IPS DF 4.7 (cell line): ENCODE results near the gene LRP1B.

Source experiments
- DNase-seq: peaks from one replicate; pipeline ENCODE4 v3.0.0-alpha.2; 2013; ENCODE audit warnings: low spot score; ENCODE audit errors: extremely low read depth

The LRP1B gene

DNA sequence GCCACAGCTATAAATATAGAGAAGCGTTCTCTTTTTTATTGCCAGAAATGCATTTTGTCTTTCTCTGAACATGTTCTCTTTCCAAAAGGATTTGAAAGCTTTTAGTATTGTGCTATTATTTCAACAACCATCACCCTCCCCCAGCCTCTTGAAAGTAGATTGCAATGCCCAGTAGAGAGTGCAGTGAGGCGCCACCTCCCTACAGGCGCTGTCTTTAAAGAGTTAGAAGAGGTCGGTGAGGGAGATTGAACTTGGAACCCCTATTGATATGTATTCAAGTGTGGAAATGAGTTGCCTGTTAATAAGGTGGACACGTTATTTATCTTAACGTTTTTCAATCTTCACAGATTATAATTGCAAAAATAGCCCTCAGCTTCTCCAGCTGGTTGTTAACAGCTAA, 360.3 kb downstream of the LRP1B start:
- no peak for DNase-seq

DNA sequence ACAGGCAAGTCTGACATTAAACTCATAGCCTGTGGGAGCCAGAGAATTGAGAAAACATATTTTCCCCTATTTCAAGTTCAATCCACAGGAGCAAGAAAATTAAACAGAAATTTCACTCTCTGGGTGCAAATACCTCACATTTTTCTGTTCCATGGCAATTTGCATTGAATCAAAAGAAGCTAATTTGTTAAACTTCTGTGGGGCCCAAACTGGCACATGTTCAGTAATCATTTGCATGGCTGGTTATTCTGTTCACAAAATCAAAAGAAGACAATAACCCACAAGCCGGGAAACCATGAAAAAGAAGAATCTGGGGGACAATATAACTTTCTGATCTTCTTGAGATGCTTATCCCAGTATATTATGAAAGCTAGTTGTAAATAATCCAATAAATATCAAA, 363.1 kb downstream of the LRP1B start:
- no peak for DNase-seq

DNA sequence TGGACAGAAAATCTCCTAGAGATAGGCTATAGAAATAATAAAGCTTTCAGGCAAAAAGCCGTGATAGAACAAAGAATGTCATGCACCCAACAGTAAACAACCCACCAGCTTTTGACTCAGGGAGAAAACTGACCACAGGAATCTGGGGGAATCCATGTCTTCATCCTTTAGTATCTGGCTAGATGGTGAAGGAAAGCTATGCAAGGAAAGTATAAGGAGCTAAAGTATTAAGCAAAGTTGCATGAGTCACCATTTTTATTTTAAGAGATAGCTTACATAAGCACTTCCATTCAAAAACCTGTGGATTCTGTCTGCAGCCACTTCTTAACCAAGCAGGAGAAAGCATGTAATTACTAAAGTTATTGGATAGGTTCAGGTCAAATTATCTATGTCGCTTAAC, 363.8 kb downstream of the LRP1B start:
- no peak for DNase-seq

DNA sequence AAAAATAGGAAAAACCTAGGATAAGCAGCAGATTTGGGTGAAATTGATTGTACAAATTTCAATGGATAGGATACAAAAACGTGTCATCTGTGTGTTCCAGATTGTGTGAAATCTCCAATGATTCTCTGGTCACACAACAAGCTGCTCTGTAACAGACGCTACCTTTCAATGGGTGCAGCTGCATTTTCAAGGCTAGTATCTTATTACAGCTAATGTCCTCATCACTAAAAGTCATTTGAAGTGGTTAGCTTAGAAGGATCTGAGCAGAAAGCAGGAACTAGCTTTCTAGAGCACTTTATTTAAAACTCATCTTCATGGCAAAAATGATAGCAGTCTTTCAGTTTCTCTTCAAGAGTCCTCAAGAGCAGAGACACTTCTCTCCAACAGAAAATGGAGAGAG, 364.6 kb downstream of the LRP1B start:
- no peak for DNase-seq

DNA sequence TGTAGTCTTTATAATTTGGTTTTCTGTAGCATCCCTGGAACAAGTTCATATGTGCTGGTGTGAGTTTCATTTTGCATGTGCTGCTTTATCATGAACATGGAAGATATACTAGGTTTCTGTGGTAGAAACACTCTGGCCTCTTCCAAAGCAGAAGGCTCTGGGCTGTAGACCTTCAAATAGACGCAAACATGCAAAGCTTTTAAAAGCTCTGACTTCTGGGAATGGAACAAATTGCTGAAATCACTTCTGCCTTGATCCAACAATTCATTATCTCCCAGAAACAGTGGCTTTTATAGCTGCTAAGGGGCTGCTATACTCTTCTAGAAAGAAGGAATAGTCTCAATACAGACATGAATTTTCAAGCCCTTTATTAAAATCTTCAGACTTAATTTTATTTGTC, 382.2 kb downstream of the LRP1B start:
- DNase-seq, result no peak

DNA sequence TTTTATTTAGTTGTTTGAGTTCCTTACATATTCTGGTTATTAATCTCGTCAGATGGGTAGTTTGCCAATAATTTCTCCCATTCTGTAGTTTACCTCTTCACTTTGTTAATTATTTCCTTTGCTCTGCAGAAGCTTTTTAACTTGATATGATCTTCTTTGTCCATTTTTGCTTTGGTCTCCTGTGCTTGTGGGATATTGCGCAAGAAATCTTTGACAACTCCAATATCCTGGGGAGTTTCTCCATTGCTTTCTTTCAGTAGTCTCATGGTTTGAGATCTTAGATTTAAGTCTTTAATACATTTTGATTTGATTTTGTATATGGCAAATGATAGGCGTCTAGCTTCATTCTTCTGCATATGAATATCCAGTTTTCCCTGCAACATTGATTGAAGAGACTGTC, 389.2 kb downstream of the LRP1B start:
- no peak for DNase-seq

DNA sequence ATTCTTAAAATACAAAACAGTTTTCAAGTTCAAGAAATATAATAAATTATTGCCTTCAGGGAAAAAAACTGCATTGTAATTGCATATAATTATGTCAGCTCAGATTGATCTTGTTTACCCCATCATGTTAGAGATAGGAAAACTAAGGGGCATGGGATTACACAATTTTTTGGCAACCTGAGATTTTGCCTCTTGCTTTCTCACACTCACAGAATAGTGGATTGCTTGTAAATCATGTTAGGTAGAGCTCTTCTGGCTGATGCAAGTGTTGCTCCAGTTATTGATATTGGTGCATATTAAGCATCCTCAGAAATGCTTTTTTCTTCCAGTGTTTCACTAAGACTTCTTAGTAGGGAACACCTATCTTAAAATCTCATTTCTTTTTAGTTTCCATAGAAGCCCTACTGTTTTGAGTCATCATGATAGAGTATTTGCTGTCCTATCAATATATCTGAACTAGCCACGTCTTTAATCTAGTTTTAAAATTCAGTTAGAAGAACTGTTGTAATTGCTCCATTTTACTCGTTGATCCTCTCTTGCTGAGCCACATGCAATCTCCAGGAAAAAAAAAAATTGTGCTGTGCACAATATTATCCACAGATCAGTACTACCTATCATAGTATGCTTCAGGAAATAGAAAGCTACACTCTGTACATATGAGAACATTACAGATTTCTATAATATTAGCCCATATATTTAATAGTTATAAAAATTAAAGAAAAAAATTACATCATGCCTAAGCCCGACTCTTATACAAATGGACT, 393.1 kb downstream of the LRP1B start:
- DNase-seq, result no peak

DNA sequence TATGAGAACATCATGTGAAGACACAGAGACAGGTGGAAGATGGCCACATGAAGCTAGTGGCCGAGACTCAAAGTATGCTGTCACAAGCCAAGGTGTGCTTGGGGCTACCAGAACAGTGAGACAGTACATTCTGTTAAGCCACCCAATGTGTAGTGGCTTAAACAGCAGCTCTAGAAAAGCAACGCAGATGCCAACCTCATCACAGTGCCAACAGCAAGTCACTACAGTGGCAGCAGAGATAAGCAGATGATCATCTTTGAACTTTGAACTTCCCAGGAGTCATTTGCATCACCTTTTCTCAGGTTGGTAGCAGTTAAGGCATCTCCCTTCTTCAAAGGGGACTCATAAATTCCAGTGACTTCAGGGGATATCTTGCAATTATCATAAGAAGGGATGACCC, 394.4 kb downstream of the LRP1B start:
- DNase-seq, result no peak

DNA sequence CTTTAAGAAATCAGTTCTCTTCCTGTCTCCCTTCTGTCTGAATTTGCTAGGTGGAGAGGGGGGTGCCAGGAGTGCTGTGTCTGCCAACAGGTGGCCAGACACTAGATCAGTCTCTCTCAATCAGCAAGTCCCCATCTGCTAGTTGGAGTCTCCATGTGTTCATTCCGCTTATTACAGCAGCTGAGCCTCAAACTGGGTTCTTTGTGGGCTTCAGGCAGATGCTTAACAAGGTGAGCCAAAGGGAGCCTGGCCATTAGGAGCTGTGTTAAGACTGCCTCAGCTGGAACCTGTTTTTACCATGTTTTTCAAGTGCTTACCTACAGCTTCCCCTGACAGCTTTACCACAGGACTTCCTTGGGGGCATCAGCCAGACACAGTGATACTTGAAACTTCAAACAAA, 401.9 kb downstream of the LRP1B start:
- DNase-seq, result no peak

DNA sequence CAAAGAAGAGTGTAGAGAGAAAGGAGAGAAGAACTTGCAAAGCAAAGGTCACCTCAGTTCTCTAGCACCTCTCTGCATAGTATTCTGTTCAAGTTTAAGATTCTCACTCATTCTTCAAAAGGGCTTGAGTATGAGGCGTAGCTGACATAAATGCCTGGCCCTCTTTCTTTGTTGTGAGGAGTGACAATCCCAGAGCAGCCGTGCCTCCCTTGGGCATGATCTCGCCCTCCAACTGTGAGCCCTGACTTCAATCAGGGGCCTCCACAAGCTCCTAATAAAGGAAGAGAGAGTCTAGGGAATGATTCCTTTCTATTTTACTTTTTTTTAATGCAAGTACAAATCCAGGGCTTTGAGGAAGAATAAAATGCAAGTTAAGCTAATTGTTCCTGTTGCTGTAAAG, 402.7 kb downstream of the LRP1B start:
- DNase-seq, result no peak

DNA sequence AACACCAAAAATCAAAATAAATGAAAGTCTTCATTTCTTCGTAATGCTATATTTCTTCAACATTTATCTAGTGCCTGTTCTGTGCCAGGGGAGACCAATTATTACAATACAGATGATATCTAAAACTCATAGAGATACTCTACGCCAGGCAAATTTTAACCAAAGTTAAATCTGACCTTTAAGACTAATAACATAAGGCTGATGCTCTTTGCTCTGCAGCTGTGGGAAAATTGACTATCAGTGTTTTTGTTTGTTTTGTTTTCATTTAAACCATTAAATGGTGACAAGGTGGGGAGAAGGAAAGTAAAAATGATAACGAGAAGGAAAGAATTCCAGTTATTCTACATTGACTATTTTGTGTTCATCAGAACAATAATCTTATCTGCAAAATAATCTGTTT, 406.4 kb downstream of the LRP1B start:
- DNase-seq, result no peak

DNA sequence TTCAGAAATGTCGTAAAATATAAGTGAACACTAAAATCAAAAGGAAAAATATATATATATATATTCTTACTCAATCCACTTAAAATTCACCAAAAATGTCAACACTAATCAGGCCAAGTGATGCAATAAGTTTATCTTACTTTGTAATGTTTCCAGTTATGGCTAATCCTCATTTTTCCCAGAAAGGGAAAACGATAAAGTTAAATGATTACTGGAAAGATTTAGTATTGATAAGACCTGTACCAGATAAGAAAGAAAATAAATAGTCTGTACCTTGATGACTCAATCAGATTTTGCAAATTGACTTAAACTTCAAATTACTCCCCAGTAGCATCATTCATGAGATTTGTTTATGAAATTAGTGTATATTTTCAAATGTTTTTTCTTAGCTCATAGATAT, 407.0 kb downstream of the LRP1B start:
- DNase-seq, result no peak

DNA sequence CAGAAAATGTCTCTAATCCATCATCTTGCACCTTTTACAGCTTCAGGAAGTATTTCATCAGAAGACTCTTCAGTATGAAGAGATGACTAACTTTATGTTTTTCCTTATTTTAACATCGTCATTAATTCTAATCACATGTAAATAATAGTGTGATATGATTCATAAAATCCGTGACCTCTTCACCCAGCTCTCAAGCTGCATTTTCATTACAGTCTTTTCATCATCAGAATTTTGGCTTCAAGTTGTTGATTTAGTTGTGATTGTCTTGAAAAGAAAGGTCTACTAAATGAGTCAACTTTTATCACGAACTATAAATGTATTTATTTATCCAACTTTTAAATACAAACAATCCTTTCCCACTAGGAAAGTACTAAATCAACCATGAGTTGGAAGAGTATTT, 410.3 kb downstream of the LRP1B start:
- DNase-seq, result no peak

DNA sequence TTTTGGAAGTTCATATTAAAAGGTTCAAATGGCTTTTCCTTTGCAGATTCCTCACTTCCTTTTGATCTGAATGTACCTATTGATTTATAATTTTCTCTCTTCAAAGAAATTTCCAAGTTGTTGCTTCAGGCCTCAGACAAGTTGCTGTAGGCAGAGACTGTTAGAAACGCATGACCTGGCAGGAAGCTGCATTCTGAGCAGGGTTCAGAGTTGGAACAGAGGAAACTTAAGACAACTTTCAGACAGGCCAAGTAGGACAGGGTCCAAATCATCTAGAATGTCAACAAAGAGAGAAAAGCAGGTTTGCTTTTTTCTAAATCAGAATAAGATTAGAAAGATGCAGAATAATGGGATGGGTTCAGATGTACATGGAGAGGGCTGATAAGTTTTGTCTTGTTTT, 416.3 kb downstream of the LRP1B start:
- DNase-seq, result no peak

DNA sequence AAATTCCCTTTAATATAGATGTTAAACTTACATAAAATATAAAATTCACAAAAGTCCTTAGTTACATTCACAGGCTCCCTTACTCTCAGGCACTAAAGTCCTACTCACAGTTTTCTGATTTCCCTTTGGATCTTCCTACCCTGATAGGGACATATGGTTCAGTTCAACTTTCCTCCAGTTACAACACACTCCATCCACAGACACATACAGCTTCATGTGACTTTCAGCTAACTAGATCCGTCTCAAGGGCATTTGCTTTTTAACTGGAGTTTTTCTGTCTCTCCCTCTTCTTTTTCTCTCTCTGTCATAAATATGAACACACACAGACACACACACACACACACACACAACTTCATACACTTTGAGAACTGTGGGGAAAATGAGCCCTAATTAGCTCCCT, 419.2 kb downstream of the LRP1B start:
- DNase-seq, result no peak

DNA sequence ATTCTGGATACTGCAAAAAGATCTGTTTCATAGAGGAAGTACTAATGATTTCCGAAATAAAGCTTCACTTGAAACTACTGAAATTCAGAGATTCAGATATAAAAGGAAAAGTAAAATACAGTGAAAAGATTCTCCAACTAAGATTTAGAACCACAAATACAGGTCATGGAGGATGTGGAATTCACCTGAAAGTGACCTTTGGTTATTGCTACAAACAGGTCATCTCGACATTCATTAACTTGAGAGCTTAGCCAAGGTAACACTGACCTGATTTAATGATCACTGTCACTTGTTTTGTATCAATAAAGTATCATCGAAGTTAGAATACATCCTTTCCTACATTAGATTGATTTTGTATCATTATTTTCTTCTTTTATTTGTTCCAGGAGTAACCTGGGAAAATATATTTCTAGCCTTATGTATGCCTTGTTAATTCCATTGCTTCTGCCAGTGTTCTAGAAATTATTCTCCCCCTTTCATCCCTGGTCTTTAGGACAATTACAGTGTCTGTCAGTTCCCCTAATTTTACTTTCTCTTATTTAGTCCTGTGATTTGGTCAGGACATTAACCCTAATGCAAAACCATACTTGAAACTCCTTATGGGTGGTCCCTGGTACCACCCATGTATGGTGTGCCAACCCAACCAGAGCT, 420.1 kb downstream of the LRP1B start:
- DNase-seq, result no peak

DNA sequence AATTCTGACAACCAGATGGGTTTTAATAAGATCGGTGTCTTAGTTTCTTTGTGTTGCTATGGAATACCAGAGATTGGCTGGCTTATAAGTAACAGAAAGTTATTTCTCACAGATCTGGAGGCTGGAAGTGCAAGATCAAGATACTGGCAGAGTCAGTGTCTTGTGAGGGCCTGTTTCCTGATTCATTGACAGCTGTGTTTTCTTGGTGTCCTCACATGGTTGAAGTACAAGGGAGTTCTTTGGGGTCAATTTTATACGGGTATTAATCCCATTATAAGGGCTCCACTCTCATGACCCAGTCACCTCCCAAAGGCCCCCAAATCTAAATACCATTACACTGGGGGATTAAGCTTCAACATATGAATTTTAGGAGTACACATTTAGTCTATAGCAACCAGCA, 421.1 kb downstream of the LRP1B start:
- DNase-seq, result no peak

DNA sequence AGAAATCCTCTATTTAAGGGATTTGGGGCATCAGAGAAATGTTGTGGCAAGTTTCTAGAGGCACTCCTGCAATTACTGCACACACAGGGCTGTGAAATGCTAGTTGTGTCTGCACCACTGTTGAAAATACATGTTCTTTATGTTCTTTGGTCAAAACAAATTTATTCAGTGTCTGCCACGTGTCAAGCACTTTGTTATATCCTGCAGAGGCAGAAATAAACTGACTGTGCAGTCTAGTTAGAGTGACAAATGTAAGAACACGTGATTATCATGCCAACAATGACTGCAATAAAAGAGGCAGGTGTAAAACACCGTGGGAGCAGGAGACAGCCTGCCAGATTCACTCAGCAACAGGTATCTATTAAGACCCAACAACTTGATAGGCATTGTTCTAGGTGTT, 423.3 kb downstream of the LRP1B start:
- DNase-seq, result no peak

DNA sequence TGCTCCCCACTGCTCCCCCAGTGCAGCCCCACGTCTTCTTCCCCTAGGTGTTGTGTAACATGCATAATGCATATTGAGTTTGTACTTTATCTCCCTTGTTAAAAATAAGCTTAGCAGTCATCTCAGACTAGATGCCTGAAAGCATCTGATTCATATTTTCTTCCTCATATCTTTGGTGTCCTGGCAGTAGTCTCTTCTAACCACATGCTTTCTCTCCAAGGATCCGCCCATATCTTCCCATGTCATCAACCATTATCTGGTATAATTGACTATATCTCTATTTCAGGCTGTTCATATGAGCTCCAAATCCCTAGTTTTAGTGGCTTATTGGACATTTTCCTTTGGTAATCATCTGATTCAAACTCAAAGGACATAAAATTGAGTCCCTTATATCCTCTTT, 426.3 kb downstream of the LRP1B start:
- DNase-seq, result no peak

DNA sequence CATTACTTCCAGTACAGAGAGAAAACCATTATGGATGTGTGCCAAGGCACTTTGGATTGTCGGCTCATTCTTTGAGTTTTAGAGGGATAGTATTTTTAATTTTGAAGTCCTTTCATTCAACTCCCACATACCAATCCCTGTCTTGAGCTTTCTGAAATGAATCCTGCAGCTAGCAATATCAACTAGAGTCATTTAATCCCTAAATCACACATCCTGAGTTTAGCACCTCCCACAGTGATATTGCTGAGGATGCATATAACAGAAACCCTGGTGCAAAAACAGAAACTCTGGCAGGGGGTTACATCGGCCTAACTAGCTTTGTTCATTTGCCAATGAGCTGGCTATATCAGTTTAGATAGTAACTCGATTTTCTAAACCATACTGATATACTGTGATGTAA, 427.3 kb downstream of the LRP1B start:
- DNase-seq, result no peak

DNA sequence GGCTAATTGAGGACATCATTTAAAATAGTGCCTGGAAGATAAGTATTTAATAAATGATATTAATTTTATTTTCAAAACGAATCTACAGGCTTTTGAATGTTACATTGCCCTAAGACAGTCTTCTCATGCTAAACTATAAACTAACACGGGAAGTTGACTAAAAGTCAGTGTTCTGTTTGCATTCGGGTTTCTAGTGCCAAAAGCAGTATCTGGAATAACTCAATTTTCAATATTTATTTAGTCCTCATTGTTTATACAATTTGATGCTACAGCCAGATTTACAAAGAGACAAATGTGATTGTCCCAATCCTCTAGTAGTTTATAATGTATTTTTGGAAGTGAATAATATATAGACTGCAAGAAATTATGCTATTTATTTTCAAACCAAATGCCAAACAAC, 429.2 kb downstream of the LRP1B start:
- DNase-seq, result no peak

DNA sequence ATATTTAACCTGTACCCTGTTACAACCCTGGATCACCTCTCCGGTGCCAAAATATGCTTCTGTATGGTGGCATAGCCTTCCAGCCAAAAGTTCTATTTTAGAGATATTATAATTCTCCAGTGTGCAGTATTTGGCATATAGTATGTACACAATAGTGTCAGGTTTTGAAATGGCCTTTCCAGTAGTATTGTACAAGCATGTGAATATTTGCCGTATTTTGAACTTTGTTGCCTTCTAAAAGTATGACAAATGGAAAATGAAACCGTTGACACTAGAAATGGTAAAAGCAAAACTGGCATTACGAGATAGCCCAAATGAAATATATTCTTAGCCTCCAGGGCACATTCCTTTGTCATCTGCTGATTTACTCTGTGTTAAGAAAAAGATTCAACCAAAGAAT, 431.2 kb downstream of the LRP1B start:
- no peak for DNase-seq

DNA sequence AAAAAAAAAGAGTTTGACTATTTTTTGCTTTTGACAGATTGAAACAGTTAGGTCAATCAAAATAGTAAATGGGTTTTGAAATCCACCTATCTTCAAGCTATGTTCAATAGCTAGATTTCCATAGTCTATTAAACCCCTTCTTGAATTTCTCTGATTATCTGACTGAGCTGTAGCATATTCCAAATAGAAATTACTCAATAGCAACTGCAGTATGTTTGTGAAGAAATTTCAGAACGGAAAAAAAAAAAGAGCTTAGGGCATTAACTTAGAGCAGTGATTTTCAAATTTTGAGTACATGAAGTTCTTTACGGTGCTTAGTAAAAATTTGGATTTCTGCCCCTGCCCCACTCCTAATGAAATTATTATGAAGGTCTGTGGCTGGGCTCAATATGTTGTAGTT, 432.3 kb downstream of the LRP1B start:
- DNase-seq, result no peak
